Neural crest cell (in vitro differentiated cells): ENCODE data around the gene IPPK. TPM values are rescaled to one million over a fixed set of nuclear protein-coding genes. Genes with fewer than 3 reads are reported as not detected.

Experiments
- DNase-seq: peaks from one replicate; pipeline ENCODE4 v3.0.0; 2021; ENCODE audit warnings: low read depth, mixed read lengths, low spot score
- H3K27ac Mint-ChIP-seq: one replicate; pipeline ENCODE4 v1.8.0; 2021; ENCODE audit warnings: mild to moderate bottlenecking, mixed read lengths; ENCODE audit not compliant: unreplicated experiment
- H3K27me3 Mint-ChIP-seq: 2 replicates; pipeline ENCODE4 v1.8.0; 2021; ENCODE audit warnings: low read depth, mild to moderate bottlenecking, mixed read lengths
- H3K36me3 Mint-ChIP-seq: 2 replicates; pipeline ENCODE4 v1.8.0; 2021; ENCODE audit warnings: low read depth, mild to moderate bottlenecking, mixed read lengths
- H3K4me1 Mint-ChIP-seq: 2 replicates; pipeline ENCODE4 v1.8.0; 2021; ENCODE audit warnings: mixed read lengths
- H3K4me3 Mint-ChIP-seq: one replicate; pipeline ENCODE4 v1.8.0; 2021; ENCODE audit warnings: mild to moderate bottlenecking, mixed read lengths
- H3K9me3 Mint-ChIP-seq: 2 replicates; pipeline ENCODE4 v1.8.0; 2021; ENCODE audit warnings: mixed read lengths
- total RNA-seq: library from RNA; stranded (reverse); gene quantifications from 2 replicates; pipeline ENCODE4 v1.2.1, GENCODE V29; 2021
- TF ChIP-seq, protein P1 (sequence below): fragments of 200-600 bp; sonication (generic); conservative IDR thresholded peaks from 2 replicates; pipeline ENCODE4 v1.5.0; 2021; ENCODE audit warnings: antibody characterized with exemption, mild to moderate bottlenecking

IPPK gene
- total RNA-seq, 1 donor from 2014 or later, result 13.1 TPM

DNA sequence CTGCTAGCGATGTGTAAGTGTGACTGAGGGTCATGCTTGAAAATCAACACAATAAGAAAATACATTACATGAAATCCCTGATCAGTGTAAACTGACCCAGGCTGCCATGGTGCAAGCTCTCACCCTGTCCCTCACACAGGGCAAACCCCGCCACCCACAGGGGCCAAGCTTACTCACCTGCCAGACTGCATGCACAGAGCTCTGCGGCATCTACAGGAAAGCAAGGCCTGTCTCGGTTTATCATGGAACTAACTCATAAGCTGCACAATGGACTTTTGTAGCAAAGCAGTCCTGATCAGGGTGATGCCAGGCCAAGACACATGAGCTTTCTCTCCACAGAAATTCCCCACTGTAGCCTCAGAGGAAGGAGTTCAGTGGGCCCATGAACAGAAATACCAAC is 9.7 kb downstream of the IPPK start:
- no peaks in the 10 kb centered on the region for H3K27me3 Mint-ChIP-seq
- DNase-seq, result no peak
- H3K27ac Mint-ChIP-seq, result peak overlapping the region; percentile 91
- peaks cover 43% of the 10 kb centered on the region for H3K4me1 Mint-ChIP-seq
- TF ChIP-seq, protein P1, sequence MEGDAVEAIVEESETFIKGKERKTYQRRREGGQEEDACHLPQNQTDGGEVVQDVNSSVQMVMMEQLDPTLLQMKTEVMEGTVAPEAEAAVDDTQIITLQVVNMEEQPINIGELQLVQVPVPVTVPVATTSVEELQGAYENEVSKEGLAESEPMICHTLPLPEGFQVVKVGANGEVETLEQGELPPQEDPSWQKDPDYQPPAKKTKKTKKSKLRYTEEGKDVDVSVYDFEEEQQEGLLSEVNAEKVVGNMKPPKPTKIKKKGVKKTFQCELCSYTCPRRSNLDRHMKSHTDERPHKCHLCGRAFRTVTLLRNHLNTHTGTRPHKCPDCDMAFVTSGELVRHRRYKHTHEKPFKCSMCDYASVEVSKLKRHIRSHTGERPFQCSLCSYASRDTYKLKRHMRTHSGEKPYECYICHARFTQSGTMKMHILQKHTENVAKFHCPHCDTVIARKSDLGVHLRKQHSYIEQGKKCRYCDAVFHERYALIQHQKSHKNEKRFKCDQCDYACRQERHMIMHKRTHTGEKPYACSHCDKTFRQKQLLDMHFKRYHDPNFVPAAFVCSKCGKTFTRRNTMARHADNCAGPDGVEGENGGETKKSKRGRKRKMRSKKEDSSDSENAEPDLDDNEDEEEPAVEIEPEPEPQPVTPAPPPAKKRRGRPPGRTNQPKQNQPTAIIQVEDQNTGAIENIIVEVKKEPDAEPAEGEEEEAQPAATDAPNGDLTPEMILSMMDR, result no peak
- H3K4me3 Mint-ChIP-seq, result peak overlapping the region; percentile 83
- no peaks in the 10 kb centered on the region for H3K36me3 Mint-ChIP-seq
- no peaks in the 10 kb centered on the region for H3K9me3 Mint-ChIP-seq

GRCh38 chr9:92659601-92660000 is 10.3 kb downstream of the IPPK start:
- Mint-ChIP-seq H3K4me3 (peak overlapping the region; percentile 83), H3K36me3 (no peaks in the 10 kb centered on the region), H3K27ac (peak overlapping the region; percentile 91), H3K27me3 (no peaks in the 10 kb centered on the region), H3K4me1 (peaks cover 36% of the 10 kb centered on the region), H3K9me3 (no peaks in the 10 kb centered on the region)
- TF ChIP-seq, protein P1, result no peak
- peak; percentile 41 for DNase-seq

DNA sequence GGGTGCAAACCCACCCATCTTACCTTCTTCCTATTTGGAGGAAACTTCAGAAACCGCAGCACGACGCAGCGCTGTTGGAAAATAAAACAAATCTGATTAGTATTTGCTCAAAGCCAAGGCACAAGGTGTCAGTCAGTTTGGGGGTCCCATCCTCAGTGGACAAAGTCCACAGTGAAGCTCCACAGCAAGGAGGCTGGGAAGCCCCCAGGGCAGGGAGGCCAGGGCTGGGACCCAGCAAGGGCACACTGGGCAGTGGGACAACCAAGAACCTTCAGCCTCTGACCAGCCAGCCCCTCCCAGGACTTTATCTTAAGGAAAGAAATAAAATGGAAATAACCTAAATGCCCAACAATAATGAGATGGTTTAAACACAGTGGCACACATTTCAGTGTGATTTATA is 11.3 kb downstream of the IPPK start:
- no peak for DNase-seq
- no peaks in the 10 kb centered on the region for H3K36me3 Mint-ChIP-seq
- no peak overlapping the region for H3K27ac Mint-ChIP-seq
- H3K4me1 Mint-ChIP-seq, result peaks cover 35% of the 10 kb centered on the region
- TF ChIP-seq, protein P1, result no peak
- no peak overlapping the region for H3K4me3 Mint-ChIP-seq
- H3K27me3 Mint-ChIP-seq, result no peaks in the 10 kb centered on the region
- no peaks in the 10 kb centered on the region for H3K9me3 Mint-ChIP-seq

DNA sequence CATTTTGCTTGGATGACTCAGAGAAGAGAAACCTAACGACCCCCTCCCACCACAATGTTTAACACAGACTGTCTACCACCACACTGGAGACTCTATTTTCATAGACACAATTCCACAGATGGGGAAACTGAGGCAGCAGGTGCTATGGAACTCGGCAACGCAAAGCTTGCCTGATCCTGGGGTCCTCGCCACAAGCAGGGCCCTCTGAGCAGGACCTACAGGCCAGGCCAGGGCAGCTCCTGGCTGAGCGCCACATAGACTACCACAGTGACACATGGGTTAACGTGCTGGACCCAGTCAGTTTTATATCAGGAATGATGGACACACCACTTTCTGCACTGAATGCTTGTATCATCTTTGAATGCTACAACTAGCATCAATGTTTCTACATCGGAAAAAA is 11.8 kb downstream of the IPPK start:
- Mint-ChIP-seq H3K4me1 (peaks cover 31% of the 10 kb centered on the region), H3K9me3 (no peaks in the 10 kb centered on the region), H3K36me3 (no peaks in the 10 kb centered on the region), H3K27ac (no peak overlapping the region), H3K4me3 (no peak overlapping the region), H3K27me3 (no peaks in the 10 kb centered on the region)
- DNase-seq, result no peak
- TF ChIP-seq, protein P1, result no peak

- no peaks in the 10 kb centered on the region for H3K9me3 Mint-ChIP-seq
- H3K27ac Mint-ChIP-seq, result no peak overlapping the region
- no peak for DNase-seq
Observed at GRCh38 chr9:92657296-92658094, 12.4 kb downstream of the IPPK start.

More at GRCh38 chr9:92657296-92658094, 12.4 kb downstream of the IPPK start:
- H3K27me3 Mint-ChIP-seq, result no peaks in the 10 kb centered on the region
- no peak overlapping the region for H3K4me3 Mint-ChIP-seq
- TF ChIP-seq, protein P1, result no peak
- H3K36me3 Mint-ChIP-seq, result no peaks in the 10 kb centered on the region
- H3K4me1 Mint-ChIP-seq, result peaks cover 31% of the 10 kb centered on the region
